ENCODE results near the gene SIPA1L3. TPM values are rescaled to one million over a fixed set of nuclear protein-coding genes. Genes with fewer than 3 reads are reported as not detected.

Gene SIPA1L3
- total RNA-seq, 1 donor from 2014 or later = 29.6 TPM

- Mint-ChIP-seq H3K9me3 (ENCODE audit: unreplicated experiment) (no peaks in the 10 kb centered on the region), H3K4me3 (ENCODE audit: unreplicated experiment) (no peak overlapping the region), H3K36me3 (ENCODE audit: low read depth, unreplicated experiment) (peaks cover 12% of the 10 kb centered on the region), H3K27me3 (ENCODE audit: unreplicated experiment) (peaks cover 8% of the 10 kb centered on the region), H3K4me1 (ENCODE audit: unreplicated experiment) (peaks cover 12% of the 10 kb centered on the region), H3K27ac (ENCODE audit: unreplicated experiment) (no peak overlapping the region)
- no peak for TF ChIP-seq CTCF (IDR thresholded peaks at IDR 0.05; ENCODE audit: unreplicated experiment)
- DNase-seq (ENCODE audit: low spot score) = no peak
Measured at GRCh38 chr19:37992761-37993160, 85.8 kb downstream of the SIPA1L3 start.

- TF ChIP-seq CTCF (IDR thresholded peaks at IDR 0.05; ENCODE audit: unreplicated experiment) = no peak
- Mint-ChIP-seq H3K4me3 (ENCODE audit: unreplicated experiment) (no peak overlapping the region), H3K9me3 (ENCODE audit: unreplicated experiment) (no peaks in the 10 kb centered on the region), H3K4me1 (ENCODE audit: unreplicated experiment) (peaks cover 18% of the 10 kb centered on the region), H3K36me3 (ENCODE audit: low read depth, unreplicated experiment) (peaks cover 15% of the 10 kb centered on the region), H3K27me3 (ENCODE audit: unreplicated experiment) (peaks cover 10% of the 10 kb centered on the region), H3K27ac (ENCODE audit: unreplicated experiment) (no peak overlapping the region)
- no peak for DNase-seq (ENCODE audit: low spot score)
Measured at GRCh38 chr19:37994823-37995130, 87.8 kb downstream of the SIPA1L3 start.

- Mint-ChIP-seq H3K4me3 (ENCODE audit: unreplicated experiment) (no peak overlapping the region), H3K27ac (ENCODE audit: unreplicated experiment) (no peak overlapping the region), H3K9me3 (ENCODE audit: unreplicated experiment) (no peaks in the 10 kb centered on the region), H3K36me3 (ENCODE audit: low read depth, unreplicated experiment) (peaks cover 15% of the 10 kb centered on the region), H3K27me3 (ENCODE audit: unreplicated experiment) (peaks cover 8% of the 10 kb centered on the region), H3K4me1 (ENCODE audit: unreplicated experiment) (peaks cover 18% of the 10 kb centered on the region)
- TF ChIP-seq CTCF (IDR thresholded peaks at IDR 0.05; ENCODE audit: unreplicated experiment) = no peak
- DNase-seq (ENCODE audit: low spot score) = no peak
Measured at GRCh38 chr19:37995346-37995745, 88.3 kb downstream of the SIPA1L3 start.

GRCh38 chr19:37997911-37998344 is 90.9 kb downstream of the SIPA1L3 start:
- H3K27me3 Mint-ChIP-seq (ENCODE audit: unreplicated experiment) = peaks cover 5% of the 10 kb centered on the region
- H3K9me3 Mint-ChIP-seq (ENCODE audit: unreplicated experiment) = no peaks in the 10 kb centered on the region
- no peak overlapping the region for H3K27ac Mint-ChIP-seq (ENCODE audit: unreplicated experiment)
- no peak for DNase-seq (ENCODE audit: low spot score)
- peaks cover 20% of the 10 kb centered on the region for H3K4me1 Mint-ChIP-seq (ENCODE audit: unreplicated experiment)
- peaks cover 15% of the 10 kb centered on the region for H3K36me3 Mint-ChIP-seq (ENCODE audit: low read depth, unreplicated experiment)
- no peak overlapping the region for H3K4me3 Mint-ChIP-seq (ENCODE audit: unreplicated experiment)
- TF ChIP-seq CTCF (IDR thresholded peaks at IDR 0.05; ENCODE audit: unreplicated experiment) = no peak

- peaks cover 20% of the 10 kb centered on the region for H3K4me1 Mint-ChIP-seq (ENCODE audit: unreplicated experiment)
- no peak for TF ChIP-seq CTCF (IDR thresholded peaks at IDR 0.05; ENCODE audit: unreplicated experiment)
- no peaks in the 10 kb centered on the region for H3K9me3 Mint-ChIP-seq (ENCODE audit: unreplicated experiment)
- DNase-seq (ENCODE audit: low spot score) = no peak
- peaks cover 5% of the 10 kb centered on the region for H3K27me3 Mint-ChIP-seq (ENCODE audit: unreplicated experiment)
- no peak overlapping the region for H3K4me3 Mint-ChIP-seq (ENCODE audit: unreplicated experiment)
- peaks cover 15% of the 10 kb centered on the region for H3K36me3 Mint-ChIP-seq (ENCODE audit: low read depth, unreplicated experiment)
- H3K27ac Mint-ChIP-seq (ENCODE audit: unreplicated experiment) = peak overlapping the region; percentile 57
Measured at GRCh38 chr19:37998801-37999308, 91.8 kb downstream of the SIPA1L3 start.

Measured in endothelial cell (in vitro differentiated cells).